Measurements from ENCODE around the gene MMP19.

- TF ChIP-seq EZH2 (IDR thresholded peaks at IDR 0.05), result no peak
- TF ChIP-seq POLR2AphosphoS5 (IDR thresholded peaks at IDR 0.05; ENCODE audit: borderline replicate concordance, low read depth, low read length), result no peak
These were observed 48.6 kb upstream of the MMP19 start for GRCh38 chr12:55891310-55891709.
